ENCODE data around the gene SGF29.

- TF ChIP-seq EZH2 (IDR thresholded peaks at IDR 0.05; ENCODE audit: low read depth, unreplicated experiment): no peak
- TF ChIP-seq, protein P1, sequence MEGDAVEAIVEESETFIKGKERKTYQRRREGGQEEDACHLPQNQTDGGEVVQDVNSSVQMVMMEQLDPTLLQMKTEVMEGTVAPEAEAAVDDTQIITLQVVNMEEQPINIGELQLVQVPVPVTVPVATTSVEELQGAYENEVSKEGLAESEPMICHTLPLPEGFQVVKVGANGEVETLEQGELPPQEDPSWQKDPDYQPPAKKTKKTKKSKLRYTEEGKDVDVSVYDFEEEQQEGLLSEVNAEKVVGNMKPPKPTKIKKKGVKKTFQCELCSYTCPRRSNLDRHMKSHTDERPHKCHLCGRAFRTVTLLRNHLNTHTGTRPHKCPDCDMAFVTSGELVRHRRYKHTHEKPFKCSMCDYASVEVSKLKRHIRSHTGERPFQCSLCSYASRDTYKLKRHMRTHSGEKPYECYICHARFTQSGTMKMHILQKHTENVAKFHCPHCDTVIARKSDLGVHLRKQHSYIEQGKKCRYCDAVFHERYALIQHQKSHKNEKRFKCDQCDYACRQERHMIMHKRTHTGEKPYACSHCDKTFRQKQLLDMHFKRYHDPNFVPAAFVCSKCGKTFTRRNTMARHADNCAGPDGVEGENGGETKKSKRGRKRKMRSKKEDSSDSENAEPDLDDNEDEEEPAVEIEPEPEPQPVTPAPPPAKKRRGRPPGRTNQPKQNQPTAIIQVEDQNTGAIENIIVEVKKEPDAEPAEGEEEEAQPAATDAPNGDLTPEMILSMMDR (conservative IDR thresholded peaks at IDR 0.05; ENCODE audit: low read depth in 2 of 2): no peak
- TF ChIP-seq CREB1 (CRISPR knock-in tag; IDR thresholded peaks at IDR 0.05; ENCODE audit: low read depth): no peak
- TF ChIP-seq EZH2phosphoT487 (IDR thresholded peaks at IDR 0.05; ENCODE audit: unreplicated experiment): no peak
- no peak for TF ChIP-seq POLR2AphosphoS5 (IDR thresholded peaks at IDR 0.05; ENCODE audit: low read depth)
- TF ChIP-seq, protein P2, sequence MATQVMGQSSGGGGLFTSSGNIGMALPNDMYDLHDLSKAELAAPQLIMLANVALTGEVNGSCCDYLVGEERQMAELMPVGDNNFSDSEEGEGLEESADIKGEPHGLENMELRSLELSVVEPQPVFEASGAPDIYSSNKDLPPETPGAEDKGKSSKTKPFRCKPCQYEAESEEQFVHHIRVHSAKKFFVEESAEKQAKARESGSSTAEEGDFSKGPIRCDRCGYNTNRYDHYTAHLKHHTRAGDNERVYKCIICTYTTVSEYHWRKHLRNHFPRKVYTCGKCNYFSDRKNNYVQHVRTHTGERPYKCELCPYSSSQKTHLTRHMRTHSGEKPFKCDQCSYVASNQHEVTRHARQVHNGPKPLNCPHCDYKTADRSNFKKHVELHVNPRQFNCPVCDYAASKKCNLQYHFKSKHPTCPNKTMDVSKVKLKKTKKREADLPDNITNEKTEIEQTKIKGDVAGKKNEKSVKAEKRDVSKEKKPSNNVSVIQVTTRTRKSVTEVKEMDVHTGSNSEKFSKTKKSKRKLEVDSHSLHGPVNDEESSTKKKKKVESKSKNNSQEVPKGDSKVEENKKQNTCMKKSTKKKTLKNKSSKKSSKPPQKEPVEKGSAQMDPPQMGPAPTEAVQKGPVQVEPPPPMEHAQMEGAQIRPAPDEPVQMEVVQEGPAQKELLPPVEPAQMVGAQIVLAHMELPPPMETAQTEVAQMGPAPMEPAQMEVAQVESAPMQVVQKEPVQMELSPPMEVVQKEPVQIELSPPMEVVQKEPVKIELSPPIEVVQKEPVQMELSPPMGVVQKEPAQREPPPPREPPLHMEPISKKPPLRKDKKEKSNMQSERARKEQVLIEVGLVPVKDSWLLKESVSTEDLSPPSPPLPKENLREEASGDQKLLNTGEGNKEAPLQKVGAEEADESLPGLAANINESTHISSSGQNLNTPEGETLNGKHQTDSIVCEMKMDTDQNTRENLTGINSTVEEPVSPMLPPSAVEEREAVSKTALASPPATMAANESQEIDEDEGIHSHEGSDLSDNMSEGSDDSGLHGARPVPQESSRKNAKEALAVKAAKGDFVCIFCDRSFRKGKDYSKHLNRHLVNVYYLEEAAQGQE (IDR thresholded peaks at IDR 0.05; ENCODE audit: unreplicated experiment): no peak
- no peak for TF ChIP-seq ZNF331 (CRISPR knock-in tag; IDR thresholded peaks at IDR 0.05; ENCODE audit: low read depth)
- no peak for TF ChIP-seq JUNB (IDR thresholded peaks at IDR 0.05; ENCODE audit: unreplicated experiment)
- no peak for TF ChIP-seq STAT1 (IDR thresholded peaks at IDR 0.05; ENCODE audit: unreplicated experiment)
- TF ChIP-seq, protein P3, sequence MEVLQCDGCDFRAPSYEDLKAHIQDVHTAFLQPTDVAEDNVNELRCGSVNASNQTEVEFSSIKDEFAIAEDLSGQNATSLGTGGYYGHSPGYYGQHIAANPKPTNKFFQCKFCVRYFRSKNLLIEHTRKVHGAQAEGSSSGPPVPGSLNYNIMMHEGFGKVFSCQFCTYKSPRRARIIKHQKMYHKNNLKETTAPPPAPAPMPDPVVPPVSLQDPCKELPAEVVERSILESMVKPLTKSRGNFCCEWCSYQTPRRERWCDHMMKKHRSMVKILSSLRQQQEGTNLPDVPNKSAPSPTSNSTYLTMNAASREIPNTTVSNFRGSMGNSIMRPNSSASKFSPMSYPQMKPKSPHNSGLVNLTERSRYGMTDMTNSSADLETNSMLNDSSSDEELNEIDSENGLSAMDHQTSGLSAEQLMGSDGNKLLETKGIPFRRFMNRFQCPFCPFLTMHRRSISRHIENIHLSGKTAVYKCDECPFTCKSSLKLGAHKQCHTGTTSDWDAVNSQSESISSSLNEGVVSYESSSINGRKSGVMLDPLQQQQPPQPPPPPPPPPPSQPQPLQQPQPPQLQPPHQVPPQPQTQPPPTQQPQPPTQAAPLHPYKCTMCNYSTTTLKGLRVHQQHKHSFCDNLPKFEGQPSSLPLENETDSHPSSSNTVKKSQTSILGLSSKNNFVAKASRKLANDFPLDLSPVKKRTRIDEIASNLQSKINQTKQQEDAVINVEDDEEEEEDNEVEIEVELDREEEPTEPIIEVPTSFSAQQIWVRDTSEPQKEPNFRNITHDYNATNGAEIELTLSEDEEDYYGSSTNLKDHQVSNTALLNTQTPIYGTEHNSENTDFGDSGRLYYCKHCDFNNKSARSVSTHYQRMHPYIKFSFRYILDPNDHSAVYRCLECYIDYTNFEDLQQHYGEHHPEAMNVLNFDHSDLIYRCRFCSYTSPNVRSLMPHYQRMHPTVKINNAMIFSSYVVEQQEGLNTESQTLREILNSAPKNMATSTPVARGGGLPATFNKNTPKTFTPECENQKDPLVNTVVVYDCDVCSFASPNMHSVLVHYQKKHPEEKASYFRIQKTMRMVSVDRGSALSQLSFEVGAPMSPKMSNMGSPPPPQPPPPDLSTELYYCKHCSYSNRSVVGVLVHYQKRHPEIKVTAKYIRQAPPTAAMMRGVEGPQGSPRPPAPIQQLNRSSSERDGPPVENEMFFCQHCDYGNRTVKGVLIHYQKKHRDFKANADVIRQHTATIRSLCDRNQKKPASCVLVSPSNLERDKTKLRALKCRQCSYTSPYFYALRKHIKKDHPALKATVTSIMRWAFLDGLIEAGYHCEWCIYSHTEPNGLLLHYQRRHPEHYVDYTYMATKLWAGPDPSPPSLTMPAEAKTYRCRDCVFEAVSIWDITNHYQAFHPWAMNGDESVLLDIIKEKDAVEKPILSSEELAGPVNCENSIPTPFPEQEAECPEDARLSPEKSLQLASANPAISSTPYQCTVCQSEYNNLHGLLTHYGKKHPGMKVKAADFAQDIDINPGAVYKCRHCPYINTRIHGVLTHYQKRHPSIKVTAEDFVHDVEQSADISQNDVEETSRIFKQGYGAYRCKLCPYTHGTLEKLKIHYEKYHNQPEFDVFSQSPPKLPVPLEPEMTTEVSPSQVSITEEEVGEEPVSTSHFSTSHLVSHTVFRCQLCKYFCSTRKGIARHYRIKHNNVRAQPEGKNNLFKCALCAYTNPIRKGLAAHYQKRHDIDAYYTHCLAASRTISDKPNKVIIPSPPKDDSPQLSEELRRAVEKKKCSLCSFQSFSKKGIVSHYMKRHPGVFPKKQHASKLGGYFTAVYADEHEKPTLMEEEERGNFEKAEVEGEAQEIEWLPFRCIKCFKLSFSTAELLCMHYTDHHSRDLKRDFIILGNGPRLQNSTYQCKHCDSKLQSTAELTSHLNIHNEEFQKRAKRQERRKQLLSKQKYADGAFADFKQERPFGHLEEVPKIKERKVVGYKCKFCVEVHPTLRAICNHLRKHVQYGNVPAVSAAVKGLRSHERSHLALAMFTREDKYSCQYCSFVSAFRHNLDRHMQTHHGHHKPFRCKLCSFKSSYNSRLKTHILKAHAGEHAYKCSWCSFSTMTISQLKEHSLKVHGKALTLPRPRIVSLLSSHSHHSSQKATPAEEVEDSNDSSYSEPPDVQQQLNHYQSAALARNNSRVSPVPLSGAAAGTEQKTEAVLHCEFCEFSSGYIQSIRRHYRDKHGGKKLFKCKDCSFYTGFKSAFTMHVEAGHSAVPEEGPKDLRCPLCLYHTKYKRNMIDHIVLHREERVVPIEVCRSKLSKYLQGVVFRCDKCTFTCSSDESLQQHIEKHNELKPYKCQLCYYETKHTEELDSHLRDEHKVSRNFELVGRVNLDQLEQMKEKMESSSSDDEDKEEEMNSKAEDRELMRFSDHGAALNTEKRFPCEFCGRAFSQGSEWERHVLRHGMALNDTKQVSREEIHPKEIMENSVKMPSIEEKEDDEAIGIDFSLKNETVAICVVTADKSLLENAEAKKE (CRISPR knock-in tag; IDR thresholded peaks at IDR 0.05): no peak
These were observed 32.0 kb downstream of the SGF29 start for GRCh38 chr16:28585674-28586073.

Measured in GM23338 (cell line).